Loucy (cell line): Measurements from ENCODE around the gene C5orf24.

Source experiments
- H2AFZ ChIP-seq: fragments of 200-600 bp; sonication (generic); 2 replicates; pipeline ENCODE4 v1.6.0; 2016; ENCODE audit warnings: antibody characterized with exemption, mild to moderate bottlenecking, low read length, moderate library complexity
- H3F3A ChIP-seq: fragments of 200-600 bp; 2 replicates; pipeline ENCODE4 v1.6.0; 2016; ENCODE audit warnings: antibody characterized with exemption, low read depth, mild to moderate bottlenecking
- H3K27me3 ChIP-seq: fragments of 200-600 bp; sonication (generic); 2 replicates; pipeline ENCODE4 v1.6.1; 2014; ENCODE audit warnings: low read length, mild to moderate bottlenecking; ENCODE audit not compliant: insufficient read depth, poor library complexity, severe bottlenecking
- H3K36me3 ChIP-seq: fragments of 200-600 bp; sonication (generic); 2 replicates; pipeline ENCODE4 v1.6.1; 2016; ENCODE audit warnings: low read length; ENCODE audit not compliant: insufficient read depth
- H3K4me1 ChIP-seq: fragments of 200-600 bp; sonication (generic); 2 replicates; pipeline ENCODE4 v1.5.1; 2014; ENCODE audit warnings: low read length, mild to moderate bottlenecking; ENCODE audit not compliant: insufficient read depth, poor library complexity, severe bottlenecking
- H3K4me2 ChIP-seq: fragments of 200-600 bp; sonication (generic); 2 replicates; pipeline ENCODE4 v1.6.0; 2014; ENCODE audit warnings: antibody characterized with exemption, low read length, low read depth, mild to moderate bottlenecking; ENCODE audit not compliant: poor library complexity, severe bottlenecking
- H3K4me3 ChIP-seq: fragments of 200-600 bp; sonication (generic); 2 replicates; pipeline ENCODE4 v1.5.1; 2014; ENCODE audit warnings: low read length, mild to moderate bottlenecking, mixed read lengths; ENCODE audit not compliant: poor library complexity, severe bottlenecking
- H3K79me2 ChIP-seq: fragments of 200-600 bp; sonication (generic); 2 replicates; pipeline ENCODE4 v1.6.1; 2014; ENCODE audit warnings: low read length; ENCODE audit not compliant: insufficient read depth
- H3K9ac ChIP-seq: fragments of 200-600 bp; sonication (generic); 2 replicates; pipeline ENCODE4 v1.6.0; 2014; ENCODE audit warnings: mild to moderate bottlenecking, low read depth, low read length, moderate library complexity; ENCODE audit not compliant: poor library complexity, severe bottlenecking
- H3K9me2 ChIP-seq: fragments of 200-600 bp; sonication (generic); replicated peaks from 2 replicates; pipeline ENCODE4 v1.6.1; 2016; ENCODE audit warnings: low read depth, low read length, mixed read lengths
- H3K9me3 ChIP-seq: fragments of 200-600 bp; sonication (generic); 2 replicates; pipeline ENCODE4 v1.6.1; 2014; ENCODE audit warnings: mild to moderate bottlenecking, antibody characterized with exemption, low read length, low read depth; ENCODE audit not compliant: insufficient read depth
- H4K20me1 ChIP-seq: fragments of 200-600 bp; sonication (generic); 2 replicates; pipeline ENCODE4 v1.6.0; 2014; ENCODE audit warnings: antibody characterized with exemption, low read length, mild to moderate bottlenecking; ENCODE audit not compliant: insufficient read depth, poor library complexity, severe bottlenecking
- CTCF ChIP-seq: fragments of 200-600 bp; sonication (generic); conservative IDR thresholded peaks from 2 replicates; pipeline ENCODE4 v1.5.1; 2014; ENCODE audit warnings: mild to moderate bottlenecking, antibody characterized with exemption, low read length
- EZH2phosphoT487 ChIP-seq: fragments of 200-600 bp; IDR thresholded peaks from 2 replicates; pipeline ENCODE4 v1.6.1; 2018; ENCODE audit warnings: antibody characterized with exemption, mild to moderate bottlenecking, moderate library complexity, borderline replicate concordance

Gene C5orf24

DNA sequence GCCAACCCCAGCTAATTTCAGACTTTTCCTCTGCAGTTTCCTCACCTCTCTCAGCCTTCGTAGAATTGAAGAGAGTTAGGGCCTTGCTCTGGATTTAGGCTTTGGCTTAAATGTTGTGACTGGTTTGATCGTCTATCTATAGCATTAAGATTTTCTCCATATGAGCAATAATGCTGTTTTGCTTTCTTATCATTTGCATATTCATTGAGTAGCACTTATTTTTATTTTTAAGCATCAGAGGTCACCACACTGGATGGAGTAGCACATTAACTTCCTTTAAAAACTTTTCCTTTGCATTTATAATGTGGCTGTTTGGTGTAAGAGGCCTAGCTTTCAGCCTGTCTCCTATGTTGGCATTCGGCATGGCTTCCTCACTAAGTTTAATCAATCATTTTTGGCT lies 46.5 kb downstream of the C5orf24 start:
- no peak overlapping the region for H3K4me2 ChIP-seq
- no peaks in the 10 kb centered on the region for H3K27me3 ChIP-seq
- no peaks in the 10 kb centered on the region for H3F3A ChIP-seq
- no peak overlapping the region for H3K4me3 ChIP-seq
- H3K9ac ChIP-seq: no peak overlapping the region
- H3K4me1 ChIP-seq: no peaks in the 10 kb centered on the region
- H3K9me3 ChIP-seq: no peaks in the 10 kb centered on the region
- H3K36me3 ChIP-seq: peaks cover 11% of the 10 kb centered on the region; the same call in 1 of the 2 replicates
- H4K20me1 ChIP-seq: no peaks in the 10 kb centered on the region
- no peaks in the 10 kb centered on the region for H3K9me2 ChIP-seq
- TF ChIP-seq CTCF (no peak), EZH2phosphoT487 (no peak)
- no peaks in the 10 kb centered on the region for H3K79me2 ChIP-seq
- H2AFZ ChIP-seq: no peak overlapping the region

DNA sequence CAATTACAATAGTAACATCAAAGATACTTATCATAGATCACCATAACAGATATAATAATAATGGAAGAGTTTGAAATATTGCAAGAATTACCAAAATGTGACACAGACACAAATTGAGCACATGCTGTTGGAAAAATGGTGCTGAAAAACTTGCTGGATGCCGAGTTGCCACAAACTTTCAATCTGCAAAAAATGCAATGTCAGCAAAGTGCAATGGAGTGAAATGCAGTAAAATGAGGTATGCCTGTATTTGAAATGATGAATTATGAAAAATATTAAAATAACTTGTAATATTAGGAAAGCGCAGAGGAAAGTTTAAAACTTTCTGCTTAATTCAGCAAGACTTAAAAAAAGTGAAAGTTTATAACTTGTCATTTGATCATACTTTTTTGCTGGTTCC lies 47.2 kb downstream of the C5orf24 start:
- Histone ChIP-seq H3K9me2 (no peaks in the 10 kb centered on the region), H2AFZ (no peak overlapping the region), H3K36me3 (peaks cover 12% of the 10 kb centered on the region; the same call in 1 of the 2 replicates), H3K4me3 (no peak overlapping the region), H3K79me2 (no peaks in the 10 kb centered on the region), H3K4me1 (no peaks in the 10 kb centered on the region), H3K9me3 (no peaks in the 10 kb centered on the region), H3F3A (no peaks in the 10 kb centered on the region), H3K4me2 (no peak overlapping the region), H3K9ac (no peak overlapping the region), H3K27me3 (no peaks in the 10 kb centered on the region), H4K20me1 (no peaks in the 10 kb centered on the region)
- TF ChIP-seq EZH2phosphoT487 (no peak), CTCF (no peak)

GRCh38 chr5:134893748-134894505 lies 48.2 kb downstream of the C5orf24 start:
- H4K20me1 ChIP-seq: no peaks in the 10 kb centered on the region
- no peaks in the 10 kb centered on the region for H3K4me1 ChIP-seq
- no peak overlapping the region for H2AFZ ChIP-seq
- no peak overlapping the region for H3K9ac ChIP-seq
- H3F3A ChIP-seq: no peaks in the 10 kb centered on the region
- H3K79me2 ChIP-seq: no peaks in the 10 kb centered on the region
- no peak overlapping the region for H3K4me3 ChIP-seq
- H3K27me3 ChIP-seq: no peaks in the 10 kb centered on the region
- no peak for TF ChIP-seq EZH2phosphoT487
- TF ChIP-seq CTCF: no peak
- no peaks in the 10 kb centered on the region for H3K9me2 ChIP-seq
- H3K9me3 ChIP-seq: no peaks in the 10 kb centered on the region
- H3K36me3 ChIP-seq: peaks cover 15% of the 10 kb centered on the region; the same call in 1 of the 2 replicates
- no peak overlapping the region for H3K4me2 ChIP-seq
